Measurements from ENCODE around the gene WDR12.

WDR12 gene

DNA sequence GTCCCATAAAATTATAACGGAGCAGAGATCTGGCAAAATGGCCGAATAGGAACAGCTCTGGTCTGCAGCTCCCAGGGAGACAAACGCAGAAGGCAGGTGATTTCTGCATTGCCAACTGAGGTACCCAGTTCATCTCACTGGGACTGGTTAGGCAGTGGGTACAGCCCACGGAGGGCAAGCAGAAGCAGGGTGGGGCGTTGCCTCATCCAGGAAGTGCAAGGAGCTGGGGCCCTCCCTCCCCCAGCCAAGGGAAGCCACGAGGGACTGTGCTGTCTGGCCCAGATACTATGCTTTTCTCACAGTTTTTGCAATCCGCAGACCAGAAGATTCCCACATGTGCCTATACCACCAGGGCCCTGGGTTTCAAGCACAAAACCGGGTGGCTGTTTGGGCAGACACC is 62.7 kb downstream of the WDR12 start:
- no peak overlapping the region for H3K4me3 ChIP-seq (ENCODE audit: low read depth, low read length)
- TF ChIP-seq, protein P1, sequence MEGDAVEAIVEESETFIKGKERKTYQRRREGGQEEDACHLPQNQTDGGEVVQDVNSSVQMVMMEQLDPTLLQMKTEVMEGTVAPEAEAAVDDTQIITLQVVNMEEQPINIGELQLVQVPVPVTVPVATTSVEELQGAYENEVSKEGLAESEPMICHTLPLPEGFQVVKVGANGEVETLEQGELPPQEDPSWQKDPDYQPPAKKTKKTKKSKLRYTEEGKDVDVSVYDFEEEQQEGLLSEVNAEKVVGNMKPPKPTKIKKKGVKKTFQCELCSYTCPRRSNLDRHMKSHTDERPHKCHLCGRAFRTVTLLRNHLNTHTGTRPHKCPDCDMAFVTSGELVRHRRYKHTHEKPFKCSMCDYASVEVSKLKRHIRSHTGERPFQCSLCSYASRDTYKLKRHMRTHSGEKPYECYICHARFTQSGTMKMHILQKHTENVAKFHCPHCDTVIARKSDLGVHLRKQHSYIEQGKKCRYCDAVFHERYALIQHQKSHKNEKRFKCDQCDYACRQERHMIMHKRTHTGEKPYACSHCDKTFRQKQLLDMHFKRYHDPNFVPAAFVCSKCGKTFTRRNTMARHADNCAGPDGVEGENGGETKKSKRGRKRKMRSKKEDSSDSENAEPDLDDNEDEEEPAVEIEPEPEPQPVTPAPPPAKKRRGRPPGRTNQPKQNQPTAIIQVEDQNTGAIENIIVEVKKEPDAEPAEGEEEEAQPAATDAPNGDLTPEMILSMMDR (IDR thresholded peaks at IDR 0.05; ENCODE audit: borderline replicate concordance, insufficient read depth, low read depth, low read length), result no peak

DNA sequence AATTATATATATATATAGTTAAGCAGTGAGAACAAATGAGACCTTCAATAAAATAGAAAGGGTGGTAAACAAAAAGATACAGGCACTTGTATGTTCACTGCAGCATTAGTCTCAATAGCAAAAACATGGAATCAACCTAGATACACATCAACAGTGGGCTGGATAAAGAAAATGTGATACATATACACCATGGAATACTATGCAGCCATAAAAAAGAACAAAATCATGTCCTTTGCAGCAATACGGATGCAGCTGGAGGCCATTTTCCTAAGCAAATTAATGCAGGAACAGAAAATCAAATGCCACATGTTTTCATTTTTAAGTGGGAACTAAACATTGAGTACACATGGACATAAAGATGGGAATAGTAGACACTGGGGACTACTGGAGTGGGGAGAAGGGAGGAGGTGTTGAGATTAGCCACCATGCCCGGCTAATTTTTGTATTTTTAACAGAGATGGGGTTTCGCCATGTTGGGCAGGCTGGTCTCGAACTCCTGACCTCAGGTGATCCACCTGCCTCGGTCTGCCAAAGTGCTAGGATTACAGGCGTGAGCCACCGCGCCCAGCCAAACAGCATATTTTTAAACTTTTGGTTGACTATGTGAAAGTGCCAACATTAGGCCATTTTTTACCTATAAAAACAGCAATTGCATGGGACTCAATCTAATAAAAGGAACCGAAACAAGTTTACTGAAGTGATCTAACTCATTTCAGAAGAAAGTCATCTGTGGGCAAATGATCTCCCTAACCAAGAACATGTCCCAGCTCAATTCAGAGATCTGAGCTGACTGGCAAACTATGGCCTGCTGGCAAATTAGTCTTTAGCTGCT is 63.6 kb downstream of the WDR12 start:
- no peak overlapping the region for H3K4me3 ChIP-seq (ENCODE audit: low read depth, low read length)
- TF ChIP-seq, protein P1 (IDR thresholded peaks at IDR 0.05; ENCODE audit: borderline replicate concordance, insufficient read depth, low read depth, low read length), result no peak

DNA sequence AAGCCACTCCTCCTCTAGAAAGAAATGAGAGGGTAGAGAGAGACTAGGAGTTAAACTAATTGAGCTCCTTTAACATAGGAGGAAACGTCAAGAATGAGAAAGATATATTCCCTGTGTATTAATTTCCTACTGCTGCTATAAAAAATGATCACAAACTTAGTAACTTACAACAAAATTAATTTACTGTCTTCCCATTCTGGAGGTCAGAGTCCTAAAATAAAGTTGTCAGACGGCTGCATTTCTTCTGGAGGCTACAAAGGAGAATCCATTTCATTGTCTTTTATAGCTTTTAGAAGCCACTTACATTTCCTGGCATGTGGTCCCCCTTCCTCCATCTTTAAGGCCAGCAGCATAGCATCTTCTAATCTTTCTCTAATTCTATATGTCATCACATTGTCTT is 66.8 kb downstream of the WDR12 start:
- TF ChIP-seq, protein P1 (IDR thresholded peaks at IDR 0.05; ENCODE audit: borderline replicate concordance, insufficient read depth, low read depth, low read length), result no peak
- H3K4me3 ChIP-seq (ENCODE audit: low read depth, low read length), result no peak overlapping the region

DNA sequence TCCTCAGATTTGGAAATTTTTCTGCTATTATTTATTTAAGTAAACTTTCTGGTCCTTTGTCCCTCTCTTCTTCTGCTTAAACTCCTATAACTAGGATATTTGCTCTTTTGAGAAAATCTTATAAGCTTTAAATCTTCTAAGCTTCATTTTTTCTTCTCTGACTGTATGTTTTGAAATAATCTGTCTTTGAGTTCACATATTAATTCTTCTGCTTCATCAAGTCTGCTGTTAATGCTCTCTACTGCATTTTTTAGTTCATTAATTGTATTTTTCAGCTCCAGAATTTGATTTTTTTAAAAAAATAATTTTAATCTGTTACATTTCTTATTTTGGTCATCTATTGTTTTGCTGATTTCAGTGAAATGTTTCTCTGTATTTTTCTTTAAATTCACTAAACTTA is 68.8 kb downstream of the WDR12 start:
- TF ChIP-seq, protein P1 (IDR thresholded peaks at IDR 0.05; ENCODE audit: borderline replicate concordance, insufficient read depth, low read depth, low read length), result no peak
- H3K4me3 ChIP-seq (ENCODE audit: low read depth, low read length), result no peak overlapping the region

DNA sequence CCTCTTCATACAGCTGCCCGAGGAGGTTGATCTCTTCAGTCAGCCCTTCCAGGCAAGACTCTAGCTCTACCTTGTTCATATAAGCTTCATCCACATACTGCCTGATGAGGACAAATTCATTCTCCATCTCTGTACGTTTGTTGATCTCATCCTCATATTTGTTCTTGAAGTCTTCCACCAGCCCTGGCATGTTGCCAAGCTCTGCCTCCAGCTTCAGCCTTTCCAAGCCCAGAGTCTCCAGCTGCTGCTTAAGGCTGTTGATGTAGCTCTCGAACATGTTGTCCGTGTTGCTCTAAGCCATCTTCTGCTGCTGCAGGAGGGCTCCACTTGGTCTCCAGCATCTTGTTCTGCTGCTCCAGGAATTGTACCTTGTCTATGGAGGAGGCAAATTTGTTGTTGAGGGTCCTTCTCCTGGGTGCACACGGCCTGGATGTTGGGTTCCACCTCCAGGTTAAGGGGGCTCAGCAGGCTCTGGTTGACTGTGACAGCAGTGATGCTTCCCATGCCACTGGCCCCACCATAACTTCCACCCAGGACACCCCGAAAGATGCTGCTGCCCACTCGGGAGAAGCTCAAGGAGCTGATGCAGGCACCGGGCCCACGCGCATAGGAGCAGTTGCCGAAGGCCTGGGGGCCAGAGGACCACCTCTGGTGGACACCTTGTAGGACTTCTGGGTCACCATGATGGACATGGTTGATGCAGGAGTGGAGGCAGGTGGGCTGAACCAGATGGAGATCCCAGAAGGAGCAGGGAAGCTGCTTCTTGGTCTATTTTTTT is 70.2 kb downstream of the WDR12 start:
- no peak overlapping the region for H3K4me3 ChIP-seq (ENCODE audit: low read depth, low read length)
- TF ChIP-seq, protein P1 (IDR thresholded peaks at IDR 0.05; ENCODE audit: borderline replicate concordance, insufficient read depth, low read depth, low read length), result no peak

DNA sequence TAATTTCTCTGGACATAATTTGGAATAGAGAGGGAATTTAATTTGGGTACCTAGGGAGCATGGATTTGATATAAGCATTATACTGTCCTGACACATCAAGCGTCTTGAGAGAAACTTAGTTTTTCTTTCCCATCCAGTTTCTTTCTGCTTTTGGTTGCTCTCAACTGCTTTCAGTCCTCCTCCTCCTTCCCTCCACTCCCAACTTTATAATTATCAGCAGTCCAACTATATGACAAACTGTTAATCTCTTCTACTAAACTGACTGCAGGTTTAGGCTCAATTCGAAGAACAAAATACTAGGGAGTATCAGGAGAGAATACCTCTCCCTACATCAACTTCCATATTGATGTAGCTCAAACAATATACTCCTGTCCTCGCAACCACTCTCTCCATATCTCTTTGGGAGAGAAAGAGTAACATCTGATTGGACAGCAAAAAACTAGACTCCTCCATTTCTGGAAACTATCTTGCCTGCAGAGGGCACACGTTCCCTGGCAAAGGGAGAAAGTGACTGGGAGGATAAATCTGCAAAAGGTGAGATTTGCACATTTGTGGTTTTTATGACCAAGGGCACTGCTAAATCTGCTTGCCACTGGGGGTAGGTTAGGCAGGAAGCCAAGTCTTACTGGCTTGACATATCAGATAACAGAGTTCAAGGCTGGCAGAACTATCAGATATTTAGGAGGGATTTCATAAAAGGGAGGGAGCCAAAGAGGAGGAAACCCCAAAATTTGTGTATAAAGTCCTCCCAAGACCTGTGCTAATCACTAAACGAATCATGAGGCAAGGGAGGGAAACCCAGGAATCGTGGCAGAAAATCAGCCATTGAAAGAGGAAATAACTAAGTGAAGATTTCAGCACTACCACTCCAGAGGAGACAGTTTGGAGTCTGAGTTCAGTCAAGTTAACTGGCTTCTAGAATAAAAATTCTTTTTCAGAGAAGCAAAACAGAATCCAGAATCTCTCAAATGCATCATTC is 79.9 kb downstream of the WDR12 start:
- H3K4me3 ChIP-seq (ENCODE audit: low read depth, low read length), result no peak overlapping the region
- TF ChIP-seq, protein P1 (IDR thresholded peaks at IDR 0.05; ENCODE audit: borderline replicate concordance, insufficient read depth, low read depth, low read length), result peak; percentile 60; the same call in 1 of the 2 replicates
